Stimulated activated memory B cell treated with anti-CD40 and anti-IgM and Interleukin-4, amounts not matched to agents 10 μg/mL and 1 μg/mL and 100 μg/mL, for 72 hours (primary cell): ENCODE measurements around the gene CLDN18.

Experiments
- ATAC-seq: fragments of 150-1000 bp; cut with Tn5 transposase; 2 replicates; pipeline ENCODE4 v1.10.0; 2021
- H3K27ac Mint-ChIP-seq: one replicate; pipeline ENCODE4 v1.8.0; 2022; ENCODE audit warnings: mild to moderate bottlenecking, mixed read lengths
- H3K27me3 Mint-ChIP-seq: one replicate; pipeline ENCODE4 v1.8.0; 2022; ENCODE audit warnings: mixed read lengths
- H3K36me3 Mint-ChIP-seq: one replicate; pipeline ENCODE4 v1.8.0; 2022; ENCODE audit warnings: mixed read lengths
- H3K4me1 Mint-ChIP-seq: one replicate; pipeline ENCODE4 v1.8.0; 2022; ENCODE audit warnings: mixed read lengths
- H3K4me3 Mint-ChIP-seq: one replicate; pipeline ENCODE4 v1.8.0; 2022; ENCODE audit warnings: mild to moderate bottlenecking, moderate library complexity, mixed read lengths
- H3K9me3 Mint-ChIP-seq: one replicate; pipeline ENCODE4 v1.8.0; 2022; ENCODE audit warnings: mixed read lengths

CLDN18 gene

DNA sequence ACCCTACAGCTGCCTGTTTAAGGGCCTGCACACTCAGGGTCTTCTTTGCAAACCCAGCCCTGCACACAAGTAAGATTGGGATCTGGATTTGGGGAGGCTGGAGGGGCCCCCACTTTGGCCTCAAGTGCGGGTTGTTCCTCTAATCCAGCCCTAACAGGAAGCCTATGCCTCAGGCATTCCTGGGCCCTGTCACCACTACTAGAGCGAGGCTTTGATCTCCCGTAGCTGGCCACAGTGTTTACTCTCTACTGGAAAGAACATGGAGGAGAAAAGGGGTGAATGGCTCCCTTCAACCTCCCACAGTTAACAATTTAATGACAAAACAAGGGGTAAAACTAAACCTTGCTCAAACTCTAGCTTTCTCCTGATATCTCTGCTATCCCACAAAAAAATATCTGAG lies 57.0 kb downstream of the CLDN18 start:
- no peak for ATAC-seq
- Mint-ChIP-seq H3K4me3 (no peak overlapping the region), H3K27ac (no peak overlapping the region), H3K27me3 (peaks cover 41% of the 10 kb centered on the region), H3K36me3 (no peaks in the 10 kb centered on the region), H3K9me3 (no peaks in the 10 kb centered on the region), H3K4me1 (no peaks in the 10 kb centered on the region)

GRCh38 chr3:138068046-138068445 lies 58.1 kb downstream of the CLDN18 start:
- H3K36me3 Mint-ChIP-seq, result no peaks in the 10 kb centered on the region
- H3K9me3 Mint-ChIP-seq, result peaks cover under 1% of the 10 kb centered on the region
- no peak overlapping the region for H3K4me3 Mint-ChIP-seq
- no peak for ATAC-seq
- H3K27ac Mint-ChIP-seq, result no peak overlapping the region
- no peaks in the 10 kb centered on the region for H3K4me1 Mint-ChIP-seq
- H3K27me3 Mint-ChIP-seq, result peaks cover 41% of the 10 kb centered on the region

DNA sequence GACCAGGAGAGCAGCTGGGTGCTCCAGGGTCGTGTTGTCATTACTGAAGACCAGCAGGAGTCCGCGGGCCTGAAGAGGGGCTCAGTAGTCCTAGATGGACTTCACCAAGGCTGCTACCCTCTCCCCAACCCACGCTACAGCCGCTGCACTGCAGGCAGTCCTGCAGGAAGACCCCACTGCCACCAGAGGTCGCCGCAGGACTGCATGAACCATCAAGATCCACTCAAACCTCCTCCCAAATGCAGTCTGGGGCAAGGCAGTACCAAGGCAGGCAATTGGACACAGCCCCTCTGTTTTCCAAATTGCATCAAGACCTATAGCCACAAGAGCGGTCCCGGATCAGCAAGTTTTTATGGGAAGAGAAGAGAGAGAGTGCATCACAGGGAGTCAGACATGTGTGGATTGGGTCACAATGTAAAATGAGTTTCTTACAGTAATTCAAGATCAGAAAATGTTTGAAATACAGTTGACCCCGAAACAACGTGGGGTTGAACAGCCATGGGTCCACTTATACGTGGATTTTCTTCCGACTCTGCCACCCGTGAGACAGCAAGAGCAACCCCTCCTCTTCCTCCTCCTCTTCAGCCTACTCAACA lies 58.7 kb downstream of the CLDN18 start:
- Mint-ChIP-seq H3K27me3 (peaks cover 41% of the 10 kb centered on the region), H3K36me3 (no peaks in the 10 kb centered on the region), H3K27ac (no peak overlapping the region), H3K4me1 (no peaks in the 10 kb centered on the region), H3K9me3 (peaks cover 7% of the 10 kb centered on the region), H3K4me3 (no peak overlapping the region)
- peak; percentile 65 for ATAC-seq

DNA sequence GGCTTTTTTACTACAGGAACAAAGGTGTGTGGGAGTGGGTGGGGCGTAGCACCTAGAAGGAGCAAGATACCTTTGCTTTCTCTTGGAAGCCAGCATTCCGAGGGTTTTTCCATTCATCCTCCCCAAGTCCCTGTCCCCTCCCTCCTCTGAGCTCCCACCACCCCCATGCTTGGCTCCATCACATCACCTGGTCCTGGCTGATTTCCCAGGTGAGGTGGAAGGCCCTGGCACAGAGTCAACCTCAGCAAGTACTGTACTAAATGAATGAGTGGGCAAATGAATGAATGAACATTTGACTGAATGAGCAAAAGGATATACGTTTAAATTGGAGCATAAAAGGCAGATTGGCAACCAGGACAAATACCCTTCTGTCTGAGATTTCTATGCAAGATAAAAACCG lies 60.0 kb downstream of the CLDN18 start:
- H3K9me3 Mint-ChIP-seq, result peaks cover 11% of the 10 kb centered on the region
- H3K27me3 Mint-ChIP-seq, result peaks cover 41% of the 10 kb centered on the region
- H3K27ac Mint-ChIP-seq, result no peak overlapping the region
- no peak for ATAC-seq
- no peaks in the 10 kb centered on the region for H3K4me1 Mint-ChIP-seq
- no peaks in the 10 kb centered on the region for H3K36me3 Mint-ChIP-seq
- no peak overlapping the region for H3K4me3 Mint-ChIP-seq

GRCh38 chr3:138072796-138073195 lies 62.8 kb downstream of the CLDN18 start:
- ATAC-seq, result no peak
- Mint-ChIP-seq H3K4me3 (no peak overlapping the region), H3K36me3 (no peaks in the 10 kb centered on the region), H3K27ac (no peak overlapping the region), H3K27me3 (peaks cover 31% of the 10 kb centered on the region), H3K9me3 (peaks cover 11% of the 10 kb centered on the region), H3K4me1 (no peaks in the 10 kb centered on the region)

- no peak overlapping the region for H3K27ac Mint-ChIP-seq
- ATAC-seq, result no peak
- H3K27me3 Mint-ChIP-seq, result peaks cover 15% of the 10 kb centered on the region
- no peaks in the 10 kb centered on the region for H3K4me1 Mint-ChIP-seq
- H3K9me3 Mint-ChIP-seq, result peaks cover 10% of the 10 kb centered on the region
- H3K4me3 Mint-ChIP-seq, result no peak overlapping the region
- H3K36me3 Mint-ChIP-seq, result no peaks in the 10 kb centered on the region
These were observed 68.1 kb downstream of the CLDN18 start for GRCh38 chr3:138078096-138078495.

DNA sequence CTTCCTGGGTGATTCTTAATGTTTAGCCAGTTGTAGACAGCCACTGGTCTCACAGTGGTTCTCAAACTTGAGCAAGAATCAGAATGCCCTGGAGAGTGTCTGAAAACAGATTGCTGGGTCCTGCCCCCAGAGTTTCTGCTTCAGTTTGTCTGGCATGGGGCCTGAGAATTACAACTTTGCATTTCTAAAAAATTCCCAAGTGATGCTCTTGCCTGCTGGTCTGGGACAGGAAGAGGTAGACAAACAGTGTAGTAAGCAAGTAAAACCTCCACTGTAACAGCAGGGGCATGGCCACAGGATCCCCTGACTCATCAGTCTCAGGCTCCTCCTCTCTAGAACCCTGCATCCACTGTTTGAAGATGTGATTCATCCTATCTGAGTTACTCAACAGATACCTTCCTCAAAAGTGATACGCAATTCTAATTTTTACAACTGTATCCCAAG lies 69.0 kb downstream of the CLDN18 start:
- ATAC-seq, result no peak
- peaks cover 21% of the 10 kb centered on the region for H3K27me3 Mint-ChIP-seq

GRCh38 chr3:138079901-138080300 lies 69.9 kb downstream of the CLDN18 start:
- no peak overlapping the region for H3K4me3 Mint-ChIP-seq
- H3K27me3 Mint-ChIP-seq, result peaks cover 27% of the 10 kb centered on the region
- no peak for ATAC-seq
- H3K4me1 Mint-ChIP-seq, result no peaks in the 10 kb centered on the region
- no peaks in the 10 kb centered on the region for H3K36me3 Mint-ChIP-seq
- H3K9me3 Mint-ChIP-seq, result no peaks in the 10 kb centered on the region
- no peak overlapping the region for H3K27ac Mint-ChIP-seq

More for the DNA sequence above, 69.0 kb downstream of the CLDN18 start:
- Mint-ChIP-seq H3K4me3 (no peak overlapping the region), H3K9me3 (peaks cover 3% of the 10 kb centered on the region), H3K27ac (no peak overlapping the region), H3K4me1 (no peaks in the 10 kb centered on the region), H3K36me3 (no peaks in the 10 kb centered on the region)

DNA sequence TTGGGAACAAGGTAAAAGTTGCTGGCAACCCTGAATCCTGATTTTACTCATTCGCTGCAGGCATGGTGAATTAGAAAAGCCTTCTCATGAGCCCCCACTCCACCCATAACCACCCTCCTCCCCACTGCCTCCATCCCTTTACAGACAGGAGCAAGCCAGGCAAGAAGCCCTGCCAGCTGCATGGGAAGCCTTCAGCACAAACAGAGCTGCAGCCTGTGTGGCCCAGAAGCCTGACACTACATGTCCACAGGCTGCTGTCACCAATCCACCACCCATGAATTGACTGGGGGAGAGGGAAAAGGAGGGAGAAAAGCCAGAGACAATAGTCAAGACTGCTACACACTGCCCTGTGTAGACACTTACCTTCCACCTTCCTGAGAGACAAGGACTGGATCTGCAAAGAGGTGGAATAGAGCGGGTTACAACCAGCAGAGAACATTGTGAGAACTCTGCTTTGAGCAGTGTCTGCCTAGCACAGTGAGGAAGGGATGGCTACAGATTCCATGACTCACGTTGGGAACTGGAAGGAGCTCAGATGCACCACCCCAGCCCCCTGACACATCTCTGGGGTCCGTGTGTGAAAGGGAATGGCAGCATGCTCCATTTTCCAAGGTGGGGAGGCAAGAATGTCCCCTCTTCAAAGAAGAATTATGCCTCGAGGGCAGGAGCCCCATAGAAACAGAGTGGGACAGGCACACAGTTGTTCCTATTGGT lies 71.6 kb downstream of the CLDN18 start:
- H3K27me3 Mint-ChIP-seq, result peaks cover 27% of the 10 kb centered on the region
- ATAC-seq, result peak; percentile 27
- no peak overlapping the region for H3K4me3 Mint-ChIP-seq
- H3K9me3 Mint-ChIP-seq, result no peaks in the 10 kb centered on the region
- H3K4me1 Mint-ChIP-seq, result no peaks in the 10 kb centered on the region
- no peaks in the 10 kb centered on the region for H3K36me3 Mint-ChIP-seq
- no peak overlapping the region for H3K27ac Mint-ChIP-seq

DNA sequence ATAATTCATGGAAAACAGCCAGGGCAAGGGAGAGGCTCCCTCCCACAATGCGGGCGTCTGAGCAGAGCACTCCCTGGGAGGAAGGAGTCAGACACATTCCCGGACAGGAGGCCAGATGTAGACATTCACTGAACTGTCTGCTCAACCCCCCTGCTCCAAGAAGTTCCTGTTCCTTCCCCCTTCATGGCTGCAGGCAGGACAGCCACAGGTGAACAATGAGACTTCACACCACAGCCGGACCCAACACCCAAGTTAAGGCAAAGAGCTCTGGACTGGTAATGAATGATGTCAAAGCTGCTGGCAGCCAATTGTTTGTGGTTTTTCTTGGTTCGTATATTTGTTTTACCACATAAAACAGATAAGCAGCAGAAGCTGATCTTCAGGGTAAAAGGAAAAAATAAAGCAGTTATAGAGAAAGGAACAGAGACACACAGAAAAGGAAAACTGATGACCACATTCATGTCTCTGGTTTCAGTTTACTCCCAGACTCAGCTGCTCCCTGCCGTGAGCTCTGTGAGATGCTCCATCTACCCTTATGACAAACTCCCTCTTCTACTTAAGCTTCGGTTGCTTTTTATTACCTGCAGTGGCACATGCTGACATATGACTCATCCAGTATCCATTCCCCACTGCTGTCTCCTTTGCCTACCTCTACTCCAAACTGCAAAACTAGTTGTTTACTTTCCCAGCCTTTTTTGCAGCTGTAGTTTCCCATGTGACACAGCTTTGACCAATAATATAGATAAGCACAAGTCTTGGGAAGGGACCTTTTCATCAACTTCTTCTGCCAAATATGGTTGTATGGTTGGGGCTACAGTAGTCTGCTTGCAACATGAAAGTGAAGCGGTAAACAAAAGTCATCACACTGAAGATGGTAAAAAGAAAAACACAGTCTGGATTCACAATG lies 72.4 kb downstream of the CLDN18 start:
- Mint-ChIP-seq H3K27ac (no peak overlapping the region), H3K4me3 (no peak overlapping the region), H3K36me3 (no peaks in the 10 kb centered on the region), H3K9me3 (no peaks in the 10 kb centered on the region), H3K27me3 (peaks cover 27% of the 10 kb centered on the region), H3K4me1 (no peaks in the 10 kb centered on the region)
- ATAC-seq, result no peak

- Mint-ChIP-seq H3K27ac (no peak overlapping the region), H3K4me3 (no peak overlapping the region), H3K9me3 (no peaks in the 10 kb centered on the region), H3K36me3 (no peaks in the 10 kb centered on the region), H3K27me3 (peaks cover 27% of the 10 kb centered on the region), H3K4me1 (no peaks in the 10 kb centered on the region)
- ATAC-seq, result no peak
These were observed 73.0 kb downstream of the CLDN18 start for GRCh38 chr3:138082992-138083386.
